GM23248 (cell line): Measurements from ENCODE around the gene UBE2L3. TPM values are rescaled to one million over a fixed set of nuclear protein-coding genes. Genes with fewer than 3 reads are reported as not detected.
"Not testable (repeated sequence)": the region's sequence is repeated elsewhere in the genome, so short reads cannot be mapped to it uniquely, and the experiment has no call there.

ENCODE experiments used
- DNase-seq: peaks from one replicate; pipeline ENCODE4 v3.0.0-alpha.2; 2015
- H2AFZ ChIP-seq: fragments of 200-600 bp; sonication (generic); 2 replicates; pipeline ENCODE4 v1.6.1; 2016; ENCODE audit warnings: antibody characterized with exemption
- H3F3A ChIP-seq: fragments of 200-600 bp; sonication (generic); 2 replicates; pipeline ENCODE4 v1.6.1; 2016; ENCODE audit warnings: mild to moderate bottlenecking, antibody characterized with exemption, mixed run types; ENCODE audit not compliant: insufficient read depth
- H3K27ac ChIP-seq: fragments of 200-600 bp; sonication (generic); 2 replicates; pipeline ENCODE4 v1.5.1; 2016; ENCODE audit warnings: mild to moderate bottlenecking
- H3K27me3 ChIP-seq: fragments of 200-600 bp; sonication (generic); replicated peaks from 2 replicates; pipeline ENCODE4 v1.6.1; 2016; ENCODE audit warnings: mild to moderate bottlenecking; ENCODE audit not compliant: insufficient read depth
- H3K36me3 ChIP-seq: fragments of 200-600 bp; sonication (generic); 2 replicates; pipeline ENCODE4 v1.6.1; 2016; ENCODE audit warnings: low read depth, mild to moderate bottlenecking
- H3K4me1 ChIP-seq: fragments of 200-600 bp; sonication (generic); 2 replicates; pipeline ENCODE4 v1.6.1; 2016; ENCODE audit warnings: mild to moderate bottlenecking; ENCODE audit not compliant: insufficient read depth
- H3K4me2 ChIP-seq: fragments of 200-600 bp; sonication (generic); one replicate; pipeline ENCODE4 v1.6.1; 2016; ENCODE audit warnings: mild to moderate bottlenecking; ENCODE audit not compliant: unreplicated experiment
- H3K4me3 ChIP-seq: fragments of 200-600 bp; sonication (generic); 2 replicates; pipeline ENCODE4 v1.5.1; 2016; ENCODE audit warnings: mild to moderate bottlenecking
- H3K79me2 ChIP-seq: fragments of 200-600 bp; sonication (generic); 2 replicates; pipeline ENCODE4 v1.6.1; 2016; ENCODE audit warnings: mild to moderate bottlenecking; ENCODE audit not compliant: insufficient read depth
- H3K9ac ChIP-seq: fragments of 200-600 bp; sonication (generic); 2 replicates; pipeline ENCODE4 v1.6.1; 2016; ENCODE audit warnings: mild to moderate bottlenecking
- H3K9me2 ChIP-seq: fragments of 200-600 bp; sonication (generic); 2 replicates; pipeline ENCODE4 v1.6.1; 2016; ENCODE audit warnings: mixed run types, mild to moderate bottlenecking, moderate library complexity; ENCODE audit not compliant: insufficient read depth
- H3K9me3 ChIP-seq: fragments of 200-600 bp; sonication (generic); one replicate; pipeline ENCODE4 v1.6.1; 2017; ENCODE audit warnings: low read depth
- H4K20me1 ChIP-seq: fragments of 200-600 bp; sonication (generic); 2 replicates; pipeline ENCODE4 v1.6.0; 2016; ENCODE audit not compliant: insufficient read depth
- EZH2 ChIP-seq: fragments of 200-600 bp; sonication (generic); IDR thresholded peaks from 2 replicates; pipeline ENCODE4 v1.6.1; 2018; ENCODE audit warnings: antibody characterized with exemption, mild to moderate bottlenecking; ENCODE audit not compliant: insufficient read depth, poor library complexity, severe bottlenecking
- EZH2phosphoT487 ChIP-seq: fragments of 200-600 bp; sonication (generic); IDR thresholded peaks from 2 replicates; pipeline ENCODE4 v1.6.1; 2018; ENCODE audit warnings: antibody characterized with exemption, moderate library complexity, mild to moderate bottlenecking, low read depth; ENCODE audit not compliant: insufficient read depth
- WGBS, 2 experiments: methylation state at CpG; one replicate each; pipeline ENCODE4 v1.1.6; 2015 to 2017; ENCODE audit warnings: low lambda C conversion rate in 2 of 2, low coverage in 1 of 2; ENCODE audit errors: missing lambda C conversion rate in 2 of 2; 5-methylcytosine and 5-hydroxymethylcytosine counted together
- in situ Hi-C: fragments of 300-500 bp; cut with MboI; formaldehyde crosslinking; loops from 2 replicates; pipeline ENCODE4 v1.15.0; 2020
- polyA plus RNA-seq: library from polyadenylated mRNA; unstranded; fragments of >200 nt; fragmentation: Nextera tagmentation; extraction: Ambion mirVana; gene quantifications from 2 replicates; pipeline ENCODE4 v1.2.1, GENCODE V29; 2016
- total RNA-seq: library from RNA; depleted of rRNA; stranded (reverse); fragments of >200 nt; shearing (Covaris generic); gene quantifications from 2 replicates; pipeline ENCODE4 v1.2.3, GENCODE V29; 2014

UBE2L3 gene
- total and polyA plus RNA-seq, 2 experiments from 2014 or later = 57.2 to 115 TPM

GRCh38 chr22:21594865-21595452 is 27.4 kb downstream of the UBE2L3 start:
- no peaks in the 10 kb centered on the region for H3K27me3 ChIP-seq
- H3K79me2 ChIP-seq = peaks cover 100% of the 10 kb centered on the region
- no peak overlapping the region for H3K27ac ChIP-seq
- no peak overlapping the region for H3K9ac ChIP-seq
- TF ChIP-seq EZH2 (no peak), EZH2phosphoT487 (no peak)
- DNase-seq = no peak
- no peaks in the 10 kb centered on the region for H3K9me2 ChIP-seq
- no peak overlapping the region for H3K4me2 ChIP-seq
- H3K4me3 ChIP-seq = no peak overlapping the region
- in situ Hi-C loops = no loop called here
- no peaks in the 10 kb centered on the region; the same call in 1 of the 2 replicates for H3K4me1 ChIP-seq
- H4K20me1 ChIP-seq = peaks cover 32% of the 10 kb centered on the region
- H2AFZ ChIP-seq = no peak overlapping the region
- H3K9me3 ChIP-seq = no peaks in the 10 kb centered on the region
- 77 to 86% methylated on average over 5 of the region's 5 CpGs for WGBS, 2 experiments
- H3K36me3 ChIP-seq = 0 out of 2 replicates have a peak, but pooled peaks cover 5% of the 10 kb centered on the region
- H3F3A ChIP-seq = no peaks in the 10 kb centered on the region

- H3K4me2 ChIP-seq, H3K27ac ChIP-seq, H3K4me1 ChIP-seq, H3K9me2 ChIP-seq, DNase-seq, H2AFZ ChIP-seq, H3K27me3 ChIP-seq, in situ Hi-C loops, H3K36me3 ChIP-seq, H3K9me3 ChIP-seq, H3K4me3 ChIP-seq, H3K9ac ChIP-seq, H3F3A ChIP-seq: not testable (repeated sequence)
- 94 to 98% methylated on average over 13 of the region's 13 CpGs for WGBS, 2 experiments
- Histone ChIP-seq H4K20me1 (peaks cover 29% of the 10 kb centered on the region), H3K79me2 (peaks cover 100% of the 10 kb centered on the region)
Measured at GRCh38 chr22:21596356-21597135, 29.0 kb downstream of the UBE2L3 start.

- H2AFZ ChIP-seq = no peak overlapping the region
- H3K79me2 ChIP-seq = peaks cover 100% of the 10 kb centered on the region
- H3K27ac ChIP-seq = no peak overlapping the region
- TF ChIP-seq EZH2 (no peak), EZH2phosphoT487 (no peak)
- 0 out of 2 replicates have a peak, but pooled peaks cover 5% of the 10 kb centered on the region for H3K36me3 ChIP-seq
- H3K4me2 ChIP-seq = no peak overlapping the region
- WGBS, 2 experiments = 84 to 90% methylated on average over 3 of the region's 3 CpGs
- in situ Hi-C loops = no loop called here
- H3K4me3 ChIP-seq = no peak overlapping the region
- H3K27me3 ChIP-seq = no peaks in the 10 kb centered on the region
- H3K9me3 ChIP-seq = no peaks in the 10 kb centered on the region
- peaks cover 13% of the 10 kb centered on the region; the same call in 1 of the 2 replicates for H4K20me1 ChIP-seq
- H3F3A ChIP-seq = peaks cover 2% of the 10 kb centered on the region; the same call in 1 of the 2 replicates
- DNase-seq = no peak
- H3K4me1 ChIP-seq = no peaks in the 10 kb centered on the region
- no peaks in the 10 kb centered on the region for H3K9me2 ChIP-seq
- H3K9ac ChIP-seq = no peak overlapping the region
Measured at GRCh38 chr22:21598302-21598701, 30.8 kb downstream of the UBE2L3 start.

- Histone ChIP-seq H4K20me1 (peaks cover 11% of the 10 kb centered on the region; the same call in 1 of the 2 replicates), H3K36me3 (0 out of 2 replicates have a peak, but pooled peaks cover 5% of the 10 kb centered on the region), H3K9me2 (no peaks in the 10 kb centered on the region), H2AFZ (no peak overlapping the region), H3K4me1 (no peaks in the 10 kb centered on the region), H3K27ac (no peak overlapping the region), H3K4me2 (no peak overlapping the region), H3K79me2 (peaks cover 100% of the 10 kb centered on the region), H3K9ac (no peak overlapping the region), H3K9me3 (no peaks in the 10 kb centered on the region), H3F3A (peaks cover 2% of the 10 kb centered on the region; the same call in 1 of the 2 replicates), H3K27me3 (no peaks in the 10 kb centered on the region), H3K4me3 (no peak overlapping the region)
- in situ Hi-C loops = no loop called here
- WGBS, 2 experiments = 97 to 98% methylated on average over 6 of the region's 6 CpGs
- DNase-seq = no peak
- TF ChIP-seq EZH2 = no peak
- TF ChIP-seq EZH2phosphoT487 = no peak
Measured at GRCh38 chr22:21599053-21599893, 31.8 kb downstream of the UBE2L3 start.
